NOMO-1 treated with dmso at 0.1 percent for 144 hours (cell line): ENCODE measurements around the gene IGFL2.
"Not testable (repeated sequence)": the region's sequence is repeated elsewhere in the genome, so short reads cannot be mapped to it uniquely, and the experiment has no call there.

Experiments
- DNase-seq: peaks from one replicate; lab custom pipeline; 2025; ENCODE audit not compliant: unreplicated experiment; lab: John Stamatoyannopoulos, UW

The IGFL2 gene

GRCh38 chr19:46147791-46148288, at the start of gene IGFL2:
TSS of gene IGFL2 (plus strand) at chr19:46148238. CDS start at chr19:46148279, 41 bp downstream.
- DNase-seq: no peak

- DNase-seq: no peak
These were observed 47.7 kb upstream of the IGFL2 start for GRCh38 chr19:46100344-46100743.

DNA sequence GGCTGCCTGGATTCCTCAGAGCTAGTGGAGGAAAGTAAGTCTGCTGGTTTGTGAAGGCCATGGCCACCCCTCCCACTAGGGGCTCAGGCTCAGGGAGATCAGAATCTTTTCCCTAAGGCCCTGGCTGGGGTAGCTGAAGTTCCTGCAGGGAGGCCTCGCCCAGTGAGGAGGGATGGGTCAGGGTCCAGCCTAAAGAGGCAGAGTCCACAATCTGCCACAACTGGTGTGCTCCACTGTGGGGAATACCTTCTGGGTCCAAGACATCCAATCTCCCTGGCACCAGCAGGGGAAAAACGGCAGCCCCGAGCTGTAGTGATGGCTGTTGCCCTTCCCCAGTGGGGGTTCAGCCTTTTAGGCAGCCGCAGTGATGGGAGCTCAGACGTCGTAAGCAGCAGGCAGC, 46.7 kb upstream of the IGFL2 start:
- no peak for DNase-seq

DNA sequence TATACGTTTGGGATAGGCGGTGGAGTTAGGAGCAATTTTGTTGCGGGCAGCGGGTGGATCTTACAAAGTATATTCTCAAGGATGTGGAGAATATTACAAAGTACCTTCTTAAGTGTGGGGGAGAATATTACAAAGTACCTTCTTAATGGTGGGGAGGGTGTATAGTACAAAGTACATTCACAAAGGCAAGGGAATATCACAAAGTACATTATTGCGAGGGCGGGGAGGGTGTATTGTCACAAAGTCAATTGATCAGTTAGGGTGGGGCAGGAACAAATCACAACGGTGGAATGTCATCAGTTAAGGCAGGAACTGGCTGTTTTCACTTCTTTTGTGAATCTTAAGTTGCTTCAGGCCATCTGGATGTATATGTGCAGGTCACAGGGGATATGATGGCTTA, 45.7 kb upstream of the IGFL2 start:
- not testable (repeated sequence) for DNase-seq

DNA sequence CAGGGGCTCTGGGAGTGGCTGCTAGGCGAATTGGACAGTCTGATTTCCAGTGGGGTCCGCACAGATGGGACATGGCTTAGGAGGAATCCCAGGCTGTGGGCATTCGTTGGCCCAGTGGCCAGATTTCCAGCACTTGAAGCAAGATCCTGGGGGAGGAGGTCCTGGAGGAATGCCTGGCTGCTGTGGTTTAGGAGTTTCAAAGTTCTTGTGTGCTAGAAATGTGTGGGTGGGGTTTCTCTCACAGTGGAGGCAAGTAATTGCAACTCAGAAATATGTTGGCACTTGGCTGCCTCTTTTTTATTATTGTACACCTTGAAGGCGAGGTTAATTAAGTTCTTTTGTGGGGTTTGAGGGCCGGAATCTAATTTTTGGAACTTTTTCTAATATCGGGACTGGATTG, 40.7 kb upstream of the IGFL2 start:
- no peak for DNase-seq

DNA sequence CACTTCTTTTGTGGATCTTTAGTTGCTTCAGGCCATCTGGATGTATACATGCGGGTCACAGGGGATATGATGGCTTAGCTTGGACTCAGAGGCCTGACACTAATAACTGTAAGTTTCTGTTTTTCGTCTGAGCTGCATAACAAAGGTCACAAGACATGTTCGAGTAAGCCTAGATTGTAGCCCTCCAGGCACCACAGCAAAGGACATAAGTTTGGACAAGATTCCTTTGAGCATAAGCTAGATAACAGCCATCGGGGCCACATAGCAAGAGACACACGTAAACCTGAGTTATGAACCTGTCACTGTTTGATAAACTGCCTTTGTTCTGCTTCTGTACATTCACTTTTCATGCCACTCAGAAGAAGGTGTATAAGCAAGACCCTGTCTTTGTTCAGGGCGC, 38.2 kb upstream of the IGFL2 start:
- no peak for DNase-seq

DNA sequence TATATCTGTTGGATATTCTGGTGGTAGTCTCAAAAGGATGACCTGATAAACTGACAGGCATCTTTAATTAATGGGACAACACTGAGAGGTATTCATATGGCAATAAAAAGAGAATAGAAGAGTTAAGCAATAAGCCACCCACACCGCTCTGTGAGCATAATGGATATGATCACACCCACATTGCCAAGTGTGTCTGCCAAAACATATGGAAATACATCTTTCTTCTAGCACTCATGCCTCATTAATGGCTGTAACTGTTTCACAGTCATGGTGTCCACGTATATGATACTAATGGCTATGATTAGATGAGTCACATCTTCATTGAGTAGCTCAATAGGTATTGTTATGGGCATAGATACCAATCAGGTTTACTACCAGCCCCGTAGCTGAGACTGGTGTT, 36.7 kb upstream of the IGFL2 start:
- no peak for DNase-seq

DNA sequence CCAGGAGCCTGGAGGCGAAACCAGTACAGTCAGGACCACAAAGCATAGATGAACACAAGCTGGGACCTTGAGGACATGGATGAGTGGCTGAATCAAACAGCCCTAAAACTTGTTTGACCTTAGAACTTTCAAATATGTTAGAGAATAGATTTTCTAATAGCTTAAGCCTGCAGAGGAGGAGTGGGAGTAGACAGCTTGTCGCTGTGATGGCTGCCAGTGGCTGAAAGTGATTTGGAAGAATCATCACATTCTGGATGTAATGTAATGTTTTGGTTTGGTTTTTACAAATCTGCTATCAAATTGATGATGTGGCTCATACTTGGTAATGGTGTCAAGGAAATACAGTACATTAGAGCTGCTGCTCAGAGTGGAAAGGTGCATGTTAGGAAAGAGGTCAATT, 35.5 kb upstream of the IGFL2 start:
- DNase-seq: no peak

DNA sequence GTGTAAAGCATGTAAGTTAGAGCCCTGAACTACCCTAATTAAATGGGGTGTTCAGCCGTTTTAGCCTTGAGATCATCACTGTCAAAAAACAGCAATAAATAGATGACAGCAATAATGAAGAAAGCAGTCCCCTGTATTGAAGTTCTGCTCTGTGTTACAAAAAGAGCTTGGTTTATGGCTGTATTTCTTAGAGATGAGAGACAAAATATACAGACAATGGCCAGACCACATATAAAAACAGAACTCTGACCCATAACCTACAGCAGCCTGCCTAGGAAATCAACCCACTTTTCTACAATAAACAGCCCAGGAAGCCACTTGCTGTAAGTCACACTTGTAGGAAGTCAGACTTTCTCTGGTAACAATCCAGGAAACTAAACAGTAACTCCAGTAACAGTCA, 34.3 kb upstream of the IGFL2 start:
- no peak for DNase-seq

DNA sequence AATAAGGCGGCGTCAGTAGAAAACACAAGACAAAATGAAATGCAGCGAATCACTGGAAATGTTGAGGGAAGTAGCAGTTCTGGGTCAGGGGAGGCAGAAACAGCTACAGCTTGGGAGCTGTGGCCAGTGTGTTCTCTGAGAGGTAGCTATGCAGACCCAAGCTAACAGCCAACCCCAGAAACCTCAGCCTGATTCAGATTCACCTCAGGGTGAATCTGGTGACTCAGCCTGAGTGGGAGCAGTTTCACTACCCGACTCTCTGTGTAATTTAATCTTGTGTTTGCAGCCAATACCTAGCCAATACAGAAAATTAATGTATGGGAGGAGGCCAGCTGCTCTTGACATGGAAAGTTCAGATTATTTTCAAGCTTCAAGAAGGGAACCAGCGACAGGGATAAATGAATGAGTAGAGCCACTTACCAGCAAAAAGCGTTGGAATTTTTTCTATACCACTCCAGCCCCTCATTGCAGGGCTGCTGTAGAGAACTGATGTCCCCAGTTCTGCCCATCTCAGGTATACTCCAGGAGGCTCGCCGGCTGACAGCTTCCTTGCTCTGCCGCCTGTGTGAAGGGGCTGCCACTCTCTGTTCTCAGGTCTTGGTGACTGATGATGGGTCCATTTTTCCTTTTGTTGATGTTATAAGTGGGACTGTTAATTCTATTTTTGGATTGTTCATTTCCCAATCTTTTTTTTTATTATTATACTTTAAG, 32.5 kb upstream of the IGFL2 start:
- no peak for DNase-seq

DNA sequence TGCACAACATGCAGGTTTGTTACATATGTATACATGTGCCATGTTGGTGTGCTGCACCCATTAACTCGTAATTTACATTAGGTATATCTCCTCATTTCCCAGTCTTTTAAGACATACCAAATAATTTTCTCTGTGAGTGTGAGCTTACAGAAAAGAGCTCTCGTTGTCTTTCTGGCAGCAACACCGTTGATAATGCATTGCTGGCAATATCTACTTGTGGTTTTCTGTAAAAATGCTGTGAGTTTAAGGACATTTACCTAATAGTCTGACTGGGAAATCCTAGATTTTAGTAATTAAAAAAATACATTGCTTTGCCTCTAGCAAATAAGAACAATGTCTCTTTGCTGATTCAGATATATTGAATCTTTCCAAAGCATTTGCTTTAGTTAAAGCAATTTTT, 31.9 kb upstream of the IGFL2 start:
- DNase-seq: no peak

DNA sequence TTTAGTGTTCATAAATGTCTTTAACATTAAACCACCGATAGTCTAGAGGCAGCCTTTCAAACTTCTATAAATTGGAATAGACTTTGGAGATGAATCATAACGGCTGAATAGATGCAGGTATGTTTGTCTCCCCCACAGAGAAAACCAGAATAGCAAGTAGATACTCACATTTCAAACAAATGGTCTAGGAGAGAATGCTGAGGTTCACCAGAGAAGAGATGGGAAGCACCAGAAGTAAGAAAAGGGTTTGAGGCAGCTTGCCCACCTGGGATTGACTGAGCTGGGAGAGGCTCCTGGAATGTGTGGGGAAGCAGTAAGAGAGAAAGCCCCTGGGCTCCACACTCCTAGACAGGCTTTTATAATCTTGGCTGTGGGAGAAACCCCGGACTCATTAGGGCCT, 29.9 kb upstream of the IGFL2 start:
- DNase-seq: no peak

- DNase-seq: peak; percentile 14
These were observed 23.4 kb upstream of the IGFL2 start, which contains the start of gene IGFL3 for GRCh38 chr19:46124638-46125115. TSS of gene IGFL3 (minus strand) at chr19:46124688. CDS start at chr19:46124649, 39 bp downstream.

GRCh38 chr19:46125447-46125846, 22.6 kb upstream of the IGFL2 start:
- DNase-seq: no peak

- no peak for DNase-seq
These were observed 21.9 kb upstream of the IGFL2 start for GRCh38 chr19:46126086-46126580.

DNA sequence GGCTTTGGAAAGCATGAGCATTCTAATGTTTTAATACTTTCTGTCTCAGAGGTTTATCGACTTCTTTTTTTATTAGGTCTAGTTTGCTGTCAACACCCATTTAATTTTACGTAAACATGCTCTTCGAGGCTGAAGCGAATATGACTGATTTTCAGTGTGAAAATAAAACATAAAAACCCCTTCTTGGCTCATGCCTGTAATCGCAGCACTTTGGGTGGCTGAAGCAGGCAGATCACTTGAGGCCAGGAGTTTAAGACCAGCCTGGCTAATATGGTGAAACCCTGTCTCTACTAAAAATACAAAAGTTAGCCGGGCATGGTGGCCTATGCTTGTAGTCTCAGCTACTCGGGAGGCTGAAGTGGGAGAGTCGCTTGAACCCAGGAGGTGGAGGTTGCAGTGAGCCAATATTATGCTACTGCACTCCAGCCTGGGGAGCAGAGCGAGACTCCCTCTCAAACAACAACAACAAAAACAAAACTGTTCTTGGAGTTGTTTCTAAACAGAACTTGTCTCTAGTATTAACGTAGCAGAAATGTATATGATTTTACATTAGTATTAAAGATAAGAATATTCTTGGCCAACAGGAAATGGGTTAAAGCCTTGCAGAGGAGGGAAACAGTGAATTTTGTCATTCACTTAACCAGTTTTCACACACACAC, 16.4 kb upstream of the IGFL2 start:
- no peak for DNase-seq

DNA sequence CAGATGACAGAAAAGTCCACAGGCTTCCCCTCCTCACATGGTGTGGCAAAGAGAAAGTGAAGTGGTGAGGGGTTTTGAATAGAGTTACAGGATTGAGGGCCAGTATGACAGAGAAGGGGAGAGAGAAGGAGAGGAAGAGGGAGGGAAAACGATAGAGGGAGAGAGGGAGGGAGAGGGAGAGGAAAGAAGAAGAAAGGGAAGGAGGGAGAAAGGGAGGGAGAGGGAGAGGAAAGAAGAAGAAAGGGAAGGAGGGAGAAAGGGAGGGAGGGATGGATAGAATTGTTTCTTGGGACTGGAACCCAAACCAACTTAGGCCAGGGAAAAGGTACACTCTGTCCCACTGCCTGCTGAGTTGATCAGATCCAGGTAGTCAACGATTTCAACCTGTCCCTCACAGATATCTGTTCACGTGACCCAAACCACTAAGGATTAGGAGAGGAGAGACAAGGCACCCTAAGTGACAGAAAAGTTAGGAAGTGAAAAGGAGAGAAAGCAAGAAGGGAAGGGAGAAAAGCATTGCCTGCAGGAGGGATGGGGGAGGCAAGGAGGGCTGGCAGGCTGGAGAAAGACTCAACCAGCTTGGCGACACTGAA, 15.4 kb upstream of the IGFL2 start:
- DNase-seq: no peak

DNA sequence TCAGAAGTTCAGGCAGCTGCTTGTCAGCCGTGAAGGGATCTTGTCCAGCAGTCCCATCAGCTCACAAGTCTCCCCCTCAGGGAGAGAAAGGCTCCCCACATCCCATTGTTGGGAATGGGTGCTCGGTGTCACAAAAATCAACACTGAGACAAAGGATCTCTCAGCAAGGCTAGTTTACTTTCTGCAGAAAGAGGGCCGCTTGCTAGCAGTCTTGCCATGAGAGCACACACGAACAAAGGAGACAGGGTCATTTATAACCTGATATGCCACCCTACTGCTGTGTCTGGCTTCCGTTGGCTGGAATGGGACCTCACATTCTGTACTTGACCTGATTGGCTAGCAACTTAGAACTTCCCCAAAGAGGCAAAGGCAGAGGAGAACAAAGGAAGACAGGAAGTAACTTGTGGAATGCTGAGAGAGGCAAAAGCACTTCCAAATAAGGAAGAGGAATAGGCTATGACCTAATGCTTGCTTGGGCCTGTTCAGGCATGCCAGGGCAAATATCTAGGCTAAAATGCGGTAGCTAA, 14.9 kb upstream of the IGFL2 start:
- DNase-seq: peak; percentile 5

DNA sequence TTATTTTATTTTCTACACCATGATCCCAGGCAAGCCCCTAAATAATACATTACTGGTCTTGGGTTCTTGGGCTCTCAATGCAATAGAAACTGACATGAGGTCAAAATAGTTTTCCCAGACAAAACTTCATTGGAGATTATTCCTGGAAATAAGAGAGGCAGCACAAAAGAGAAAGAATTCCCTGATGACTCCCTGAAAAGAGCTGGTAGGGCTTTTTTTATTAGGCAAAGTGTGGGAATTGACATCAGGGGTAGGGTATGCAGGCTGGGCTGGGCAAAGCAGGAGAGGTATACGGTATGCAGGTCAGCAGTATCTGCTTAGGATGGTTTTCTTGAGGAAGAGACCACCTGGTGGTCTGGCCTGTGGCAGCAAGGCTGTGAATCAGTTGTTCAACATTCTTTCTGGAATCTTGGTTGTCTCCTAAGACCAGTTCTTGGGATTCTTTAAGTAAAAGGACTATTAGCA, 14.2 kb upstream of the IGFL2 start:
- DNase-seq: no peak

DNA sequence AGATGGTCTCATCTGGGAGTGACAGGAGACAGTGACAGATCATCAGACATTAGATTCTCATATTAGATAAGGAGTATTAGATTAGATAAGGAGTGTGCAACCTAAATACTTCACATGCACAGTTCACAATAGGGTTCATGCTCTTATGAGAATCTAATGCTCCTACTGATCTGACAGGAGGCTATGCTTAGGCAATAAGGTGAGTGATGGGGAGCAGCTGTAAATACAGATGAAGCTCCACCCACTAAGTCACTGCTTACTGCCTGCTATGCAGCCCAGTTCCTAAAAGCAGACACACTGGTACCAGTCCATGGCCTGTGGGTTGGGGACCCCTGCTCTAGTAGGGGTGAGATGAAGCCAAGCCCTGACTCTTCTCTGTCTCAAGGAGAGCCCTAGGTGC, 13.5 kb upstream of the IGFL2 start:
- no peak for DNase-seq

DNA sequence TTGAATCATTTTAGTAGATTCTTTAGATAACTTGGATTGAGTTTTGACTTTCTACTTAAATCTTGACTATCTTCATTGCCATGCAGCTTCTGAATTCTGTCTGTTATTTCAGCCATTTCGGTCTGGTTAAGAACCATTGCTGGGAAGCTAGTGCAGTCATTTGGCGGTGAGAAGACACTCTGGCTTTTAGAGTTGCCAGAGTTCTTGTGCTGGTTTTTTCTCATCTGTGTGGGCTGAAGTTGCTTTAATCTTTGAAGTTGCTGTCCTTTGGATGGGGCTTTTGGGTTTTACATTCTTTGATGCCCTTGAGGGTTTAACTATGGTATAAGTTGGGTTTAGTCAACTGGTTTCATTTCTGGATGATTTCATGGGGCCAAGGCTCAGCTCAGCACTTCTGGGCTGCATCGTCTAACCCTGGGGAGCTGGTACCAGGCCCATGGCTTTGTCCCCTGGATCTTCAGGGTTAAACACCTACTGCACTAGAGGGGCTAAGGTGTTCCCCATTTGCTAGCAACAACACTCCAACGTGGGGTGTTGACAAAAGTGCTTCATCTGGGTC, 10.0 kb upstream of the IGFL2 start:
- no peak for DNase-seq
